Peyer's patch (tissue), 4 donors: ENCODE measurements around the gene TPSD1. TPM values are rescaled to one million over a fixed set of nuclear protein-coding genes. Genes with fewer than 3 reads are reported as not detected.
A peak's percentile ranks its signal among the peaks of the same experiment; 100 is the strongest.
"Not testable (repeated sequence)": the region's sequence is repeated elsewhere in the genome, so short reads cannot be mapped to it uniquely, and the experiment has no call there.

Source experiments
- DNase-seq, 3 donors: peaks; one replicate each; pipeline ENCODE4 v3.0.0-alpha.2; 2017 to 2019
- H3K27ac ChIP-seq, 4 donors: fragments of 200-600 bp; sonication (generic); one replicate each; pipeline ENCODE4 v1.5.1; 2016 to 2019
- H3K27me3 ChIP-seq, 2 donors: fragments of 200-600 bp; sonication (generic); one replicate each; pipeline ENCODE4 v1.5.1; 2019
- H3K36me3 ChIP-seq, 3 donors: fragments of 200-600 bp; sonication (generic); one replicate each; pipeline ENCODE4 v1.5.1; 2016 to 2019
- H3K4me1 ChIP-seq, 4 donors: fragments of 200-600 bp; sonication (generic); one replicate each; pipeline ENCODE4 v1.5.1; 2016 to 2019
- H3K4me3 ChIP-seq, 4 donors: fragments of 200-600 bp; sonication (generic); 1 replicate in 3 of 4; 2 replicates in 1 of 4; pipeline ENCODE4 v1.5.1; 2016 to 2019; ENCODE audit warnings: mild to moderate bottlenecking in 1 of 4
- H3K9me3 ChIP-seq, 4 donors: fragments of 200-600 bp; sonication (generic); one replicate each; pipeline ENCODE4 v1.5.1; 2016 to 2019; ENCODE audit warnings: mild to moderate bottlenecking in 1 of 4
- POLR2A ChIP-seq, 2 donors: fragments of 450-650 bp; IDR thresholded peaks; one replicate each; pipeline ENCODE4 v1.5.1; 2017; ENCODE audit warnings: antibody characterized with exemption in 2 of 2, mild to moderate bottlenecking in 2 of 2, moderate library complexity in 2 of 2
- total RNA-seq, 4 donors: library from RNA; depleted of rRNA; stranded (reverse); fragments of >200 nt; gene quantifications; one replicate each; pipeline ENCODE4 v1.1.0, GENCODE V29; 2016
- TF ChIP-seq, protein P1 (sequence below), 6 experiments: fragments of 450-650 bp in 4 of 6; fragments of 200-600 bp in 2 of 6; sonication (generic) in 1 of 6; IDR thresholded peaks; one replicate each; pipeline ENCODE4 v1.5.1; 2017 to 2019; ENCODE audit warnings: antibody characterized with exemption in 6 of 6, mild to moderate bottlenecking in 3 of 6, moderate library complexity in 1 of 6

Gene TPSD1
- total RNA-seq, 4 donors from 2014 or later: 10.3 to 61.1 (median 24.1) TPM; not detected in 1

- peak in 1 of 3 donors; percentile 28 for DNase-seq
- TF ChIP-seq, protein P1, sequence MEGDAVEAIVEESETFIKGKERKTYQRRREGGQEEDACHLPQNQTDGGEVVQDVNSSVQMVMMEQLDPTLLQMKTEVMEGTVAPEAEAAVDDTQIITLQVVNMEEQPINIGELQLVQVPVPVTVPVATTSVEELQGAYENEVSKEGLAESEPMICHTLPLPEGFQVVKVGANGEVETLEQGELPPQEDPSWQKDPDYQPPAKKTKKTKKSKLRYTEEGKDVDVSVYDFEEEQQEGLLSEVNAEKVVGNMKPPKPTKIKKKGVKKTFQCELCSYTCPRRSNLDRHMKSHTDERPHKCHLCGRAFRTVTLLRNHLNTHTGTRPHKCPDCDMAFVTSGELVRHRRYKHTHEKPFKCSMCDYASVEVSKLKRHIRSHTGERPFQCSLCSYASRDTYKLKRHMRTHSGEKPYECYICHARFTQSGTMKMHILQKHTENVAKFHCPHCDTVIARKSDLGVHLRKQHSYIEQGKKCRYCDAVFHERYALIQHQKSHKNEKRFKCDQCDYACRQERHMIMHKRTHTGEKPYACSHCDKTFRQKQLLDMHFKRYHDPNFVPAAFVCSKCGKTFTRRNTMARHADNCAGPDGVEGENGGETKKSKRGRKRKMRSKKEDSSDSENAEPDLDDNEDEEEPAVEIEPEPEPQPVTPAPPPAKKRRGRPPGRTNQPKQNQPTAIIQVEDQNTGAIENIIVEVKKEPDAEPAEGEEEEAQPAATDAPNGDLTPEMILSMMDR (IDR thresholded peaks at IDR 0.05): no peak
- no peak for TF ChIP-seq POLR2A (IDR thresholded peaks at IDR 0.05)
- H3K27me3 ChIP-seq: no peaks in the 10 kb centered on the region
- no peaks in the 10 kb centered on the region for H3K36me3 ChIP-seq
- no peaks in the 10 kb centered on the region for H3K4me1 ChIP-seq
- H3K4me3 ChIP-seq: no peak overlapping the region
- H3K9me3 ChIP-seq: no peaks in the 10 kb centered on the region
- H3K27ac ChIP-seq: no peak overlapping the region
These were observed 11.0 kb upstream of the TPSD1 start for GRCh38 chr16:1244881-1245280.

DNA sequence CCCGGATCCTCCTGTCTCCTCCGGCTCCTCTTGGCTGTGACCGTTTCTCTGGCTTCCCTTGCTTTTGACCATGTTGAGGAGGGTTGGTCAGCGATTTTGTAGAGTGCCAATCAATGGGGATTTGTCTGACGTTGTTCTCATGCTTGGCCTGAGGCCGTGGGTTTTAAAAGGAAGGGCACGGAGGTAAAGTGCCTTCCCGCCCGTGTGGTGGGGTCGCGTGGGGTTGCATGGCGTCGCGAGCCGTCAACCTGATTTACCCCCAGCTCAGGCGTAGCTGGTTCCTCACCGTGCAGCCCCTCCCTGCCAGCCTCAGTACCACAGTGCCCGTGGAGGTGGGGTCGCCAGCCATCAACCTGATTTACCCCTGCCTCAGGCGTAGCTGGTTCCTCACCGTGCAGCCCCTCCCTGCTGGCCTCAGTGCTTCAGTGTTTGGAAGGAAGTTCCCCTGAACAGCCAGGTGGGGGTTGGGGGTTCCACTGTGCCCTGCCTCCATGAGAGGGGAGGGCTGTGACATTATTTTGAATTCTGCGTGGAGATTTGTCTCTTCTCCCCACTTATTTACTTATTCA is 10.3 kb upstream of the TPSD1 start:
- Histone ChIP-seq H3K4me1 (no peaks in the 10 kb centered on the region), H3K27me3 (no peaks in the 10 kb centered on the region), H3K36me3 (no peaks in the 10 kb centered on the region), H3K27ac (no peak overlapping the region), H3K9me3 (no peaks in the 10 kb centered on the region), H3K4me3 (no peak overlapping the region)
- DNase-seq: no peak
- no peak for TF ChIP-seq POLR2A (IDR thresholded peaks at IDR 0.05)
- TF ChIP-seq, protein P1 (IDR thresholded peaks at IDR 0.05): no peak

GRCh38 chr16:1247903-1248537 is 7.8 kb upstream of the TPSD1 start:
- H3K36me3 ChIP-seq, H3K4me3 ChIP-seq, H3K4me1 ChIP-seq, H3K27ac ChIP-seq, DNase-seq, H3K27me3 ChIP-seq, H3K9me3 ChIP-seq: not testable (repeated sequence)

GRCh38 chr16:1249031-1249755 is 6.7 kb upstream of the TPSD1 start:
- not testable (repeated sequence) for H3K27ac ChIP-seq, H3K4me3 ChIP-seq, H3K9me3 ChIP-seq, H3K4me1 ChIP-seq, H3K27me3 ChIP-seq, DNase-seq, H3K36me3 ChIP-seq

- H3K27ac ChIP-seq, H3K4me1 ChIP-seq, DNase-seq, H3K9me3 ChIP-seq, H3K27me3 ChIP-seq, H3K36me3 ChIP-seq, H3K4me3 ChIP-seq: not testable (repeated sequence)
These were observed 2.0 kb upstream of the TPSD1 start for GRCh38 chr16:1253701-1254364.

GRCh38 chr16:1254821-1255220 is 1.0 kb upstream of the TPSD1 start:
- not testable (repeated sequence) for H3K4me3 ChIP-seq, DNase-seq, H3K4me1 ChIP-seq, H3K36me3 ChIP-seq, H3K9me3 ChIP-seq, H3K27ac ChIP-seq
- peaks cover 0 to 10% of the 10 kb centered on the region in 2 donors for H3K27me3 ChIP-seq

GRCh38 chr16:1256296-1256873 is 516 bp downstream of the TPSD1 start:
- not testable (repeated sequence) for H3K4me3 ChIP-seq, DNase-seq, H3K36me3 ChIP-seq, H3K9me3 ChIP-seq, H3K4me1 ChIP-seq, H3K27ac ChIP-seq
- peaks cover 0 to 17% of the 10 kb centered on the region in 2 donors for H3K27me3 ChIP-seq

GRCh38 chr16:1256874-1257322 is 1.0 kb downstream of the TPSD1 start:
- H3K9me3 ChIP-seq: no peaks in the 10 kb centered on the region
- H3K27ac ChIP-seq: no peak overlapping the region
- no peak for TF ChIP-seq POLR2A (IDR thresholded peaks at IDR 0.05)
- TF ChIP-seq, protein P1 (IDR thresholded peaks at IDR 0.05): no peak
- no peak overlapping the region for H3K4me3 ChIP-seq
- peaks cover 0 to 6% (median 0%) of the 10 kb centered on the region in 4 donors for H3K4me1 ChIP-seq
- H3K27me3 ChIP-seq: peaks cover 0 to 18% of the 10 kb centered on the region in 2 donors
- no peak for DNase-seq
- H3K36me3 ChIP-seq: no peaks in the 10 kb centered on the region
